IMR-90 (cell line): Measurements from ENCODE around the gene VKORC1L1. TPM values are rescaled to one million over a fixed set of nuclear protein-coding genes. Genes with fewer than 3 reads are reported as not detected.

Source experiments
- ATAC-seq: fragments of 200-7000 bp; cut with Tn5 transposase; 2 replicates; pipeline ENCODE4 v1.9.1; 2020; ENCODE audit warnings: low read depth, mild to moderate bottlenecking, moderate library complexity
- BruUV-seq: library from RNA; stranded (reverse); fragments of 400-500 nt; replicated peaks from 2 replicates; lab custom pipeline; 2021; lab: Mats Ljungman, UMichigan
- CTCF ChIA-PET: fragments of 300-600 bp; formaldehyde crosslinking; extraction: SDS; loops from one replicate; lab custom pipeline; 2021; ENCODE audit warnings: antibody characterized with exemption; lab: Yijun Ruan, JAX
- POLR2A ChIA-PET: fragments of 300-600 bp; sonication (Branson Sonifier 250); formaldehyde crosslinking; loops from one replicate; lab custom pipeline; 2022; ENCODE audit warnings: antibody characterized with exemption; ENCODE audit not compliant: unreplicated experiment; lab: Charles Lee
- DNase-seq: peaks from one replicate; pipeline ENCODE4 v3.0.0; 2013
- H2AFZ ChIP-seq: replicated peaks from 2 replicates; pipeline ENCODE3; 2013; ENCODE audit warnings: low read length, mild to moderate bottlenecking; ENCODE audit not compliant: poor library complexity
- H2AK5ac ChIP-seq: 2 replicates; pipeline ENCODE4 v1.6.1; 2013; ENCODE audit warnings: low read depth, low read length, inconsistent platforms
- H2AK9ac ChIP-seq: replicated peaks from 2 replicates; pipeline ENCODE3; 2013; ENCODE audit warnings: mild to moderate bottlenecking, low read depth, low read length, moderate library complexity; ENCODE audit not compliant: poor library complexity
- H2BK120ac ChIP-seq: 2 replicates; pipeline ENCODE4 v1.6.1; 2013; ENCODE audit warnings: low read depth, low read length, inconsistent platforms
- H2BK15ac ChIP-seq: 3 replicates; pipeline ENCODE4 v1.6.1; 2013; ENCODE audit warnings: low read depth, low read length, inconsistent platforms
- H2BK20ac ChIP-seq: 2 replicates; pipeline ENCODE4 v1.6.1; 2013; ENCODE audit warnings: low read depth, mild to moderate bottlenecking, inconsistent platforms, low read length, moderate library complexity
- H2BK5ac ChIP-seq: 2 replicates; pipeline ENCODE4 v1.6.1; 2013; ENCODE audit warnings: mild to moderate bottlenecking, low read depth, low read length, inconsistent platforms; ENCODE audit not compliant: poor library complexity, severe bottlenecking
- H3K14ac ChIP-seq: replicated peaks from 2 replicates; pipeline ENCODE4 v1.6.1; 2013; ENCODE audit warnings: low read depth, low read length, inconsistent platforms
- H3K18ac ChIP-seq: 2 replicates; pipeline ENCODE4 v1.6.1; 2013; ENCODE audit warnings: low read depth, low read length, control low read depth
- H3K23ac ChIP-seq: 2 replicates; pipeline ENCODE4 v1.6.1; 2013; ENCODE audit warnings: low read depth, low read length, inconsistent platforms
- H3K27ac ChIP-seq: 2 replicates; pipeline ENCODE4 v1.5.1; 2013; ENCODE audit warnings: mild to moderate bottlenecking, control low read depth, low read length; ENCODE audit not compliant: insufficient read depth
- H3K27me3 ChIP-seq: 2 replicates; pipeline ENCODE4 v1.6.1; 2013; ENCODE audit warnings: low read length; ENCODE audit not compliant: control insufficient read depth, insufficient read depth
- H3K36me3 ChIP-seq: 2 replicates; pipeline ENCODE4 v1.6.1; 2013; ENCODE audit warnings: low read length, mixed read lengths; ENCODE audit not compliant: control insufficient read depth, insufficient read depth
- H3K4ac ChIP-seq: 2 replicates; pipeline ENCODE4 v1.6.1; 2013; ENCODE audit warnings: low read depth, low read length, inconsistent platforms
- H3K4me1 ChIP-seq: 2 replicates; pipeline ENCODE4 v1.6.1; 2013; ENCODE audit warnings: low read length, mixed read lengths; ENCODE audit not compliant: control insufficient read depth, insufficient read depth
- H3K4me2 ChIP-seq: 2 replicates; pipeline ENCODE4 v1.6.1; 2013; ENCODE audit warnings: low read depth, mild to moderate bottlenecking, control low read depth, low read length, moderate library complexity
- H3K4me3 ChIP-seq: 2 replicates; pipeline ENCODE4 v1.5.1; 2013; ENCODE audit warnings: low read depth, mild to moderate bottlenecking, control low read depth, low read length, moderate library complexity; ENCODE audit not compliant: insufficient read depth
- H3K56ac ChIP-seq: 2 replicates; pipeline ENCODE4 v1.6.1; 2013; ENCODE audit warnings: low read length, inconsistent platforms; ENCODE audit not compliant: insufficient read depth; ENCODE audit errors: extremely low read depth
- H3K79me1 ChIP-seq, 2 experiments: 2 replicates each; pipeline ENCODE4 v1.6.1; 2013; ENCODE audit warnings: low read length in 2 of 2, inconsistent platforms in 1 of 2, low read depth in 1 of 2
- H3K9ac ChIP-seq: 2 replicates; pipeline ENCODE4 v1.6.1; 2013; ENCODE audit warnings: low read depth, low read length, control low read depth
- H3K9me1 ChIP-seq: 2 replicates; pipeline ENCODE4 v1.6.1; 2013; ENCODE audit warnings: low read length, inconsistent platforms; ENCODE audit not compliant: insufficient read depth
- H3K9me3 ChIP-seq: 2 replicates; pipeline ENCODE4 v1.6.1; 2013; ENCODE audit warnings: low read length; ENCODE audit not compliant: control insufficient read depth, insufficient read depth
- H4K20me1 ChIP-seq: 2 replicates; pipeline ENCODE4 v1.6.1; 2013; ENCODE audit warnings: low read length, inconsistent platforms; ENCODE audit not compliant: insufficient read depth
- H4K5ac ChIP-seq: 2 replicates; pipeline ENCODE4 v1.6.1; 2013; ENCODE audit warnings: mild to moderate bottlenecking, low read depth, low read length, control low read depth
- H4K8ac ChIP-seq, 2 experiments: 2 replicates each; pipeline ENCODE4 v1.6.1; 2013; ENCODE audit warnings: low read depth in 2 of 2, low read length in 2 of 2, control low read depth in 1 of 2, inconsistent platforms in 1 of 2
- H4K91ac ChIP-seq: 2 replicates; pipeline ENCODE4 v1.6.1; 2013; ENCODE audit warnings: low read depth, low read length, inconsistent platforms; ENCODE audit not compliant: insufficient read depth
- CEBPB ChIP-seq: IDR thresholded peaks from 2 replicates; pipeline ENCODE4 v1.6.1; 2012; ENCODE audit warnings: low read depth, low read length, improper control_type of control experiment
- WGBS, 2 experiments: methylation state at CpG; one replicate each; pipeline versions ENCODE4 v1.1.5 to v1.1.7; 2013; ENCODE audit warnings: missing lambda C conversion rate in 2 of 2; ENCODE audit not compliant: insufficient read length in 1 of 2; ENCODE audit errors: extremely low coverage in 2 of 2; 5-methylcytosine and 5-hydroxymethylcytosine counted together
- dilution Hi-C: fragments of 300-500 bp; cut with HindIII; formaldehyde crosslinking; loops from one replicate; pipeline ENCODE4 v1.14.3; 2018; ENCODE audit warnings: low sequenced_read_pairs; ENCODE audit not compliant: unreplicated experiment
- in situ Hi-C: fragments of 300-500 bp; cut with MboI; formaldehyde crosslinking; loops from 3 replicates; pipeline ENCODE4 v1.14.3; 2019; ENCODE audit warnings: low sequenced_read_pairs, inconsistent platforms, mixed read lengths
- intact Hi-C: fragments of 100-400 bp; cut with micrococcal nuclease; formaldehyde crosslinking; loops from 2 replicates; pipeline ENCODE4 v1.10.0; 2022
- polyA plus RNA-seq, 3 experiments: library from polyadenylated mRNA; depleted of rRNA; stranded (reverse); fragments of >200 nt; gene quantifications; 2 replicates each; pipeline ENCODE4 v1.2.3, GENCODE V29; 2012; ENCODE audit warnings: low replicate concordance in 1 of 3
- total RNA-seq: library from RNA; depleted of rRNA; stranded (reverse); fragments of >200 nt; gene quantifications from 2 replicates; pipeline ENCODE4 v1.2.3, GENCODE V29; 2012
- TF ChIP-seq, protein P1 (sequence below): fragments of 150-350 bp; IDR thresholded peaks from 2 replicates; pipeline ENCODE4 v1.6.1; 2016; ENCODE audit warnings: low read depth, mild to moderate bottlenecking, low read length, moderate library complexity, borderline replicate concordance

VKORC1L1 gene
- total and polyA plus RNA-seq, 2 of the 4 experiments (the other 2 are of a cell fraction), result 12.5 to 14.5 TPM

- H3K27ac ChIP-seq, result no peak overlapping the region
- ChIA-PET CTCF (no interaction called here), POLR2A (no interaction called here)
- no peak overlapping the region for H3K18ac ChIP-seq
- peaks cover 3% of the 10 kb centered on the region; the same call in 1 of the 2 replicates for H4K20me1 ChIP-seq
- no peak overlapping the region for H3K4ac ChIP-seq
- H3K4me2 ChIP-seq, result no peak overlapping the region
- H2BK120ac ChIP-seq, result no peak overlapping the region
- H3K9me3 ChIP-seq, result no peaks in the 10 kb centered on the region
- no peaks in the 10 kb centered on the region for H3K27me3 ChIP-seq
- no peak overlapping the region for H2BK5ac ChIP-seq
- no TSS peak for BruUV-seq
- H2BK20ac ChIP-seq, result no peak overlapping the region
- H3K9ac ChIP-seq, result no peak overlapping the region
- no CpG with 5 or more reads among the region's 1 CpG for WGBS, 2 experiments
- DNase-seq (peak; percentile 36), ATAC-seq (no peak; the same call in 1 of the 2 replicates)
- no peak overlapping the region for H2AK9ac ChIP-seq
- H3K9me1 ChIP-seq, result peaks cover 5% of the 10 kb centered on the region; the same call in 1 of the 2 replicates
- intact Hi-C loops (loop anchor here (2.0 kb wide), 1 partner anchor 14 kb away; no protein-coding TSS in a partner anchor), dilution Hi-C loops (no loop called here), in situ Hi-C loops (no loop called here)
- no peak overlapping the region for H3K56ac ChIP-seq
- H4K8ac ChIP-seq, result no peak overlapping the region
- no peak overlapping the region for H4K5ac ChIP-seq
- H3K4me3 ChIP-seq, result no peak overlapping the region
- no peak overlapping the region for H2AFZ ChIP-seq
- no peak overlapping the region for H3K23ac ChIP-seq
- H3K36me3 ChIP-seq, result no peaks in the 10 kb centered on the region
- H4K91ac ChIP-seq, result no peak overlapping the region
- TF ChIP-seq, protein P1, sequence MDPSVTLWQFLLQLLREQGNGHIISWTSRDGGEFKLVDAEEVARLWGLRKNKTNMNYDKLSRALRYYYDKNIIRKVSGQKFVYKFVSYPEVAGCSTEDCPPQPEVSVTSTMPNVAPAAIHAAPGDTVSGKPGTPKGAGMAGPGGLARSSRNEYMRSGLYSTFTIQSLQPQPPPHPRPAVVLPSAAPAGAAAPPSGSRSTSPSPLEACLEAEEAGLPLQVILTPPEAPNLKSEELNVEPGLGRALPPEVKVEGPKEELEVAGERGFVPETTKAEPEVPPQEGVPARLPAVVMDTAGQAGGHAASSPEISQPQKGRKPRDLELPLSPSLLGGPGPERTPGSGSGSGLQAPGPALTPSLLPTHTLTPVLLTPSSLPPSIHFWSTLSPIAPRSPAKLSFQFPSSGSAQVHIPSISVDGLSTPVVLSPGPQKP, result no peak
- peak; percentile 58; the same call in 1 of the 2 replicates for TF ChIP-seq CEBPB
- no peak overlapping the region for H2AK5ac ChIP-seq
- no peak overlapping the region for H2BK15ac ChIP-seq
- peaks cover 12 to 35% of the 10 kb centered on the region in 2 experiments for H3K79me1 ChIP-seq
- H3K4me1 ChIP-seq, result peaks cover 3% of the 10 kb centered on the region; the same call in 1 of the 2 replicates
- no peak overlapping the region for H3K14ac ChIP-seq
Measured at GRCh38 chr7:65892835-65893234, 20.0 kb downstream of the VKORC1L1 start.
